ENCODE measurements around the gene RGPD6.
"Not testable (repeated sequence)": the region's sequence is repeated elsewhere in the genome, so short reads cannot be mapped to it uniquely, and the experiment has no call there.

Gene RGPD6

DNA sequence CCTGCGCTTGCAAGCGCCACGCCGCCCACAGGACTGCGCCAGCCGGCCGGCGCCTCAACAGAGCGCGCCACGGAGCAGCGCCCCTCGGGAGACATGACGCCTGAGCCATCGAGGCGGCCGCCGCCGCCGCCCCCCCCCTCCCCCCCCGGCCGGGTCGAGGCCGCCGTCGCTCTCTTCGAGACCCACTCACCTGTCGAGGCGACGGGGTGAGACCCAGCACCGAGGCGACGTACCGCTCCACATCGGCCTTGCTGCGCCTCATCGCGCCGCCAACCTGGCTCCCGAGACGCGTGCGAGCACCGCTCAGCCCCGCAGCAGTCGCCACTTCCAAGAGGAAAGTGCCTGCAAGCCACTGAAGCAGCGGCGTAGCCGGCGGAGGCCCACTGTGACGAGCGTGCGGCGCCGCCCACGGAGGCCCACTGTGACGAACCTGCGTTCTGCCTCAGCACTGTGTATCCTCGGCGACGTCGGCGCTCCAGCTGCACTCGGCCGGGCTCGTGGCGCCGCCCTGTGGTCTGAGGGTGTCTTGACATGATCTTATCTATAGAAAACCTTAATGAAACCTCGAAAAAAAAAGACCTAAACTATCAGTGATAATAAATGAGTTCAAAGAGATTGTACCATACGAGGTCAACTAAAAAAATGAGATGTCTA, at the start of gene RGPD6:
Gene RGPD6, minus strand, starts transcription at position 460 of the 654 bp plus-strand sequence. Its CDS starts 198 bp downstream, at position 262.
- H3K9ac ChIP-seq (ENCODE audit: low read length); H3K79me2 ChIP-seq (ENCODE audit: low read length); H3K36me3 ChIP-seq (replicated peaks; ENCODE audit: low read depth, low read length); H3K4me1 ChIP-seq (ENCODE audit: low read length); H4K20me1 ChIP-seq (ENCODE audit: insufficient read depth, low read length); H3K27ac ChIP-seq (ENCODE audit: low read length); H3K4me3 ChIP-seq (ENCODE audit: low read length); H2AFZ ChIP-seq (ENCODE audit: low read depth, low read length); H3K27me3 ChIP-seq (ENCODE audit: low read depth, low read length); H3K9me3 ChIP-seq (ENCODE audit: insufficient read depth, low read length); H3K4me2 ChIP-seq (ENCODE audit: low read length): not testable (repeated sequence)

DNA sequence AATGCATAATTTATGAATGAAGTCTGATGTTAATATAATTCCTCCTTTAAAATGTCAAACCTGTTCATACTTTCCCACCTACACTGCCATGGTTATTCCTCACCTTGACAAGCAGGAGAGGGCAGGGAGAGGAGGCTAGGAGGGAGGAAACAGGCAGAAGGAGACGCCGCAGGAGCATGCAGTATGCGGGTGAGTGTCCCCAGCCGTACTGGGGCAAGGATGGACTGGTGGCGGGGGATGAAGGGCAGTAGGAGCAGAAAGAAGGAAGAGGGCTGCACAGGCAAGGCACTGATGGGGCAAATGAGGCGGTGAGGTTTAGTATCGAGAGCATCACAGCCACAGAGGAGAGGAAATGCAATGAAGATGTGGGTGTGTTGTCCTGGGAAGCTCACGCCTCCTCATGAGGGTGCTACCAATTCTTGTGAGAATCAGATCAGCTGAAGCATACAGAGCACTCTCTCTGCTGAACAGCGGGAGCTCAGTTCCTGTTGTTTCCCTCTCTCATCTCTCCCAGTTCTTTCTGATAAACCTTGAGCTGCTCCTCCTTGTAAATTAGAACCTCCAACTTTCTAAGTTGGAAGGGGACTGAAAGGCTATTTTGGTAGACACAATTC, 42.4 kb upstream of the RGPD6 start:
- H3K79me2 ChIP-seq (ENCODE audit: low read length); H3K27me3 ChIP-seq (ENCODE audit: low read depth, low read length); H3K9ac ChIP-seq (ENCODE audit: low read length); H4K20me1 ChIP-seq (ENCODE audit: insufficient read depth, low read length); H2AFZ ChIP-seq (ENCODE audit: low read depth, low read length); H3K4me1 ChIP-seq (ENCODE audit: low read length); H3K9me3 ChIP-seq (ENCODE audit: insufficient read depth, low read length); H3K27ac ChIP-seq (ENCODE audit: low read length); H3K4me3 ChIP-seq (ENCODE audit: low read length); H3K4me2 ChIP-seq (ENCODE audit: low read length); H3K36me3 ChIP-seq (replicated peaks; ENCODE audit: low read depth, low read length): not testable (repeated sequence)

DNA sequence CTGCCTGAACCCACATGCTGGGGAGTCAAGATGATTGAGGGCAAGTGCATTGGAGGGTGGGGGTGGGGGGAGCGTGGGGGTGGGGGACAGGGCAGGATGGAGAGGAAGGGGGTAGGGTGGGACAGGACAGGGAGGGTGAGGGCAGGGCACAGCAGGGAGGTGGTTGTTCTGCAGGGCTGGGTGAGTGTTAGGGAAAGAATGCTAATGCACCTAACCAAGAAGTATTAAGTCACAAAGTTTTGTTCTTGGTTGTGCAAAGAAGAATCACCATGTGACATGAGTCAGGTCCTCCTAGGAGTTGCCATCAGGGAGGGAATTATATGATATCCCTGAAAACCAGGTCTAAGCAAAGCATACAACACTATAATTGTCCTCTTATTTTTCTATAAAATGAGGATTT, 36.9 kb upstream of the RGPD6 start:
- not testable (repeated sequence) for H3K4me1 ChIP-seq (ENCODE audit: low read length); H3K36me3 ChIP-seq (replicated peaks; ENCODE audit: low read depth, low read length); H3K4me2 ChIP-seq (ENCODE audit: low read length); H3K4me3 ChIP-seq (ENCODE audit: low read length); H3K9ac ChIP-seq (ENCODE audit: low read length); H3K27ac ChIP-seq (ENCODE audit: low read length); H3K27me3 ChIP-seq (ENCODE audit: low read depth, low read length); H3K79me2 ChIP-seq (ENCODE audit: low read length); H2AFZ ChIP-seq (ENCODE audit: low read depth, low read length); H4K20me1 ChIP-seq (ENCODE audit: insufficient read depth, low read length); H3K9me3 ChIP-seq (ENCODE audit: insufficient read depth, low read length)

DNA sequence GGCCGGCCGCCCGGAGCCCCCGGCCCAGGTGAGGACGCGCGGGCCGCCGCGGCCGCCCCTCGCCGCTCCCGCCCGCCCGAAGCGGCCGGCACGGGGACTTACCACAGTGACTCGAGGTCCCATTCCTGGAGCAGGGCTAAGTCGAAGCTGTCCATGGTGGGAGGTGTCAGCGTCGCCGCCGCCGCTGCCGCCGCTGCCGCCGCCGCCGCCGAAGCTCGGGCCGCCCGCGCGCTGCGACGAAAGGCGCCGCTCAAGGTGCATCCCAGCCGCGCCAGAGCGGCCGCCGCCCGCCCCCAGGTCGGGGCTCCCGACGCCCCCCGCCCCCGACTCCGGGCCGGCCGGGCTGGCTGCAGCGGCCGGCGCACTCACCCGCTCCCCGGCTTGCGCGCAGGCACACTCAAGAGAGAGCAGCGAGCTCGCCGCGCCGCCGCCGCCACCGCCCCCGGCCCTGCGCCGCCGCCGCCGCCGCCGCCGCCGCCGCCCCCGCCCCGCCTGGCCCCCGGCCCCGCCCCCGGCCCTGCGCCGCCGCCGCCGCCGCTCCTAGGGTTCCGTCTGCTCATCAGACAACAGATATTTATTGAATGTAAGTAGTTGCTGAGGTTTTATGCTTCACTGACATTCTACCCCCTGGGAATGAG, 33.7 kb upstream of the RGPD6 start:
- H3K9me3 ChIP-seq (ENCODE audit: insufficient read depth, low read length); H4K20me1 ChIP-seq (ENCODE audit: insufficient read depth, low read length); H3K4me3 ChIP-seq (ENCODE audit: low read length); H3K27me3 ChIP-seq (ENCODE audit: low read depth, low read length); H3K4me2 ChIP-seq (ENCODE audit: low read length); H3K79me2 ChIP-seq (ENCODE audit: low read length); H3K36me3 ChIP-seq (replicated peaks; ENCODE audit: low read depth, low read length); H2AFZ ChIP-seq (ENCODE audit: low read depth, low read length); H3K4me1 ChIP-seq (ENCODE audit: low read length); H3K27ac ChIP-seq (ENCODE audit: low read length); H3K9ac ChIP-seq (ENCODE audit: low read length): not testable (repeated sequence)

DNA sequence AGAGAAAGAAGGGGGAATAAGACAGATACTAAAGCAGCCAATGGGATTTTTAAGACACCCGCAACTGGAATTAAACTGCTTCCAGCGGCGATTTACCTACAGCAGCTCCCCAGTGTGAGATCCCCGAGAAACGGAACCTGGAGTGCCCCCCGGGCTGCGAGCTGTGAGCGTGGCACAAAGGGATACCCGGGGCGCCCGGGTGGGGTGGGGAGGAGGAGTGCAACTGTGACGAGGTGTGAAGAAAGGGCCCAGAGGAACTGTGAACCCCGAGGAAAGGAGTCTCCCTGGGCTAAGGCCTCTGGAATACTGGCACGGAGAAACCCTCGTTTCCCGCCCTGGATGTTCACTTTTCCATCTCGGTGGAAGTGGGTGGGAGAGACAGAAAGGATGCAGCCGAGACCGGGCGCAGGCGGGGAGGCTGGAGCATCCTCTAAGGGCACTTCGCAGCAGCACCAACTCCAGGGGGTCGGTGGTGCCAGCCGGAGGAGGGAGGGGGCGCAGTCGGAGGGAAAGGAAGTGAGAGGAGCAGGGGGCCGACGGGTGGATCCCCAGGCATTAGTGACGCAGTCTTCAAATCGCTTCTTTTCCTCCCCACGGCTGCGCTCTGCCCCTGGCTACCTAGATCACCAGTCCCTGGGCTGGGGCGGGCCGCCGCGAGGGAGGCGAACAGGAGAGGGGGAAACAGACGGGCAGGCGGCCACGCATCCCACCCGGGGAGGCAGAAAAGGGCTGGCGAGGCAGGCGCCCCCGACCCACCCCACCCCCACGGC, 33.0 kb upstream of the RGPD6 start:
- H3K4me1 ChIP-seq (ENCODE audit: low read length); H3K79me2 ChIP-seq (ENCODE audit: low read length); H2AFZ ChIP-seq (ENCODE audit: low read depth, low read length); H4K20me1 ChIP-seq (ENCODE audit: insufficient read depth, low read length); H3K27me3 ChIP-seq (ENCODE audit: low read depth, low read length); H3K9me3 ChIP-seq (ENCODE audit: insufficient read depth, low read length); H3K27ac ChIP-seq (ENCODE audit: low read length); H3K36me3 ChIP-seq (replicated peaks; ENCODE audit: low read depth, low read length); H3K4me3 ChIP-seq (ENCODE audit: low read length); H3K9ac ChIP-seq (ENCODE audit: low read length): not testable (repeated sequence)
- peak overlapping the region; percentile 39; the same call in 1 of the 2 replicates for H3K4me2 ChIP-seq (ENCODE audit: low read length)

DNA sequence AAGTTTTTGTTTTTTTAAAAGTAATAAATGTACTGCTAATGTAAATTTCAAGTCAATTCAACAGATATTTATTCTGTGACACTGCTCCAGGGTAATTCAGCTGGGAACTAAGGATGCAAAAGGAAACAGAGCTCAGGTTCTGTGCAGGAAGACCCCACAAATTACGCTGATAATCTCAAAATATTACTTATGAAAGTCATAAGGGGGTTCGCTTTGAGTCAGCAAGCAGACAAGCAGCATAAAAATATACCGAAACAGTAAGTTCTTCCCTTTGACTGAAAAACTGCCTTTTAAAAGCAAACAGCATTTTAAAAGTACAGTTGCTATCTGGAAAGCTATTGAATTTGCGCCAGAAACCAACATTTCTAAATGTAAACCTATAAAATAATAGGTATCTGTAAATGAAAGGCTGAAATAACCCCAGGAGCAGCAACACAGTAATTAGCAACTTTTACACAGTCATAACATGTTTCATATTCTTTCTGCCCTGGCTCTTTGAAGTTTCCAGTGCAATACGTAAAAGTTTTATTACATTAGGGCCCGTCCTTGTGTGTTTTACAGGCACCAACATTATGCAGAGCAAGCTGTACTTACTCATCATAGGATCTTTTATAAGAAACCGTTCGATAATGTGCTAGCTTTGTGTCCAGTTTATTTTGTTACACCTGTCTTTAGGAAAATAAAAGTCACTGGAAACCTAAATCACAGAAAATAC, 31.9 kb upstream of the RGPD6 start:
- not testable (repeated sequence) for H3K27ac ChIP-seq (ENCODE audit: low read length); H4K20me1 ChIP-seq (ENCODE audit: insufficient read depth, low read length); H3K9ac ChIP-seq (ENCODE audit: low read length); H3K4me3 ChIP-seq (ENCODE audit: low read length); H3K79me2 ChIP-seq (ENCODE audit: low read length); H3K27me3 ChIP-seq (ENCODE audit: low read depth, low read length); H2AFZ ChIP-seq (ENCODE audit: low read depth, low read length); H3K9me3 ChIP-seq (ENCODE audit: insufficient read depth, low read length); H3K4me1 ChIP-seq (ENCODE audit: low read length); H3K36me3 ChIP-seq (replicated peaks; ENCODE audit: low read depth, low read length); H3K4me2 ChIP-seq (ENCODE audit: low read length)

DNA sequence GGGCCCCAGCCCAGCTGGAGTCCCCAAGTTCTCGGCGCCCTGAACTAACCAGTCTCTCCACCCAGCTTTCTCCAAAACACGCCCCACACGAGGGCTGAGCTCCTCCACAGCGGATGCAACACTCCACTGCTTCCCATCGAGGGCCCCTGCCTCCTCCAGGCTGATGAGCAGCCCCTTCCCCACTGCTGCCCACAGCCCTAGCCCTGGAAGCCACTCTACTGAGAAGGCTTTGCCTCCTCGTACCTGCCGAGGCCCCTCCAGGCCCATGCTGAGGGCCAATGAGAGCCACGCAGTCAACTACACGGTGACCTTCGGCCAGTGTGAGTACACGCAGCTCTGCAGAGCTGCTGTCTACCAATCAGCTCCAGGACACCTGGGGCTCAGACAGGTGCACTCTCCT, 28.0 kb upstream of the RGPD6 start:
- H3K4me1 ChIP-seq (ENCODE audit: low read length); H3K4me3 ChIP-seq (ENCODE audit: low read length); H3K27me3 ChIP-seq (ENCODE audit: low read depth, low read length); H4K20me1 ChIP-seq (ENCODE audit: insufficient read depth, low read length); H3K27ac ChIP-seq (ENCODE audit: low read length); H3K4me2 ChIP-seq (ENCODE audit: low read length); H3K79me2 ChIP-seq (ENCODE audit: low read length); H3K36me3 ChIP-seq (replicated peaks; ENCODE audit: low read depth, low read length); H2AFZ ChIP-seq (ENCODE audit: low read depth, low read length); H3K9me3 ChIP-seq (ENCODE audit: insufficient read depth, low read length); H3K9ac ChIP-seq (ENCODE audit: low read length): not testable (repeated sequence)

DNA sequence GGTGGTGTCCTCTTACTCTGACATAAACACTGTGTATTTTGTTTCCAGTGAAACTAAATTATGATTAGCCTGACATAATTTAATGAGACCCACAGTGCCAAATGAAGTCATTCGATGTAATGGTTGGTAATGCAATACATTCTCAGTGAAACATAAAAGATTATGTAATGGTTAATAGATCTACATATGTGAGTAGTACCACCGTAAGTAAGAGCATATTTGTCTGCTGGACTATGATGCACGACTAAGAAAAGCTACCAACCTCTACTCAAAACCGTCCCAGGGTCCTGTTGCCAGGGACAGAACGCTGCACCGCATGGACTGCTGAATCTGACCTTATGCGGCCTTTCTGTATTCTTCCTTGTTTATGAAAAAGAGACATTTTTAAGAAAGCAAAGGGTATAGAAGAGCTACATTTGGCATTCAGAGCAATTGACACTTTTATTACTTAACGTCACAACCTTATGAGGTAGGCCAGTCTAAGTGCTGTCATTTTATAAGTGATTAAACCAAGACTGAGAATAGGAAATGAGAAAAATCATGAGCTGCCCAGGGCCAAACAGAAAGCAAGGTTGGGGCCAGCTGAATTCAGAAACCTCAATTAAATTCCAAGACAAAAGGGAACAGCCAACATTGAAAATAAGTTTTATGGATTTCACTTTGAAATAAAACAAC, 27.0 kb upstream of the RGPD6 start:
- H3K27me3 ChIP-seq (ENCODE audit: low read depth, low read length); H2AFZ ChIP-seq (ENCODE audit: low read depth, low read length); H3K4me1 ChIP-seq (ENCODE audit: low read length); H3K9ac ChIP-seq (ENCODE audit: low read length); H3K4me3 ChIP-seq (ENCODE audit: low read length); H3K36me3 ChIP-seq (replicated peaks; ENCODE audit: low read depth, low read length); H3K79me2 ChIP-seq (ENCODE audit: low read length); H4K20me1 ChIP-seq (ENCODE audit: insufficient read depth, low read length); H3K4me2 ChIP-seq (ENCODE audit: low read length); H3K27ac ChIP-seq (ENCODE audit: low read length); H3K9me3 ChIP-seq (ENCODE audit: insufficient read depth, low read length): not testable (repeated sequence)

DNA sequence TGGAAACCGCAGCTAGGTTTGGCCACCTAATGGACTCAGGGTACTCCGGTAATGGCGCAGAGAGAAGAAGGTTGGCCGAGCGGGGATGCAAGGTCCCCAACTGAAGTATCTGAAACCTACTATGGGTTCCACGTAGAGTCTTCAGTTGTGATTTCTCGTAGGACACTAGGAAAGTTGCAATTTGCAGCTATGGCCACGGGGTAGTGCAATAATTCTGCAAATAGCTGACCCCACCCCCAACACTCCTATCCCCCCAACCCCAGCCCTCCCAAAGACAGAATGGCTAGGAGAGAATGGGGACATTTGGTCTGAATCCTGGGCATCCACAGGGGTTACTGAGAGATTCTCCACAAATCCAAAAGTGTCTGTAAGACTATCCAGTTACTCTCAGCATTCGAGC, 25.1 kb upstream of the RGPD6 start:
- H3K4me2 ChIP-seq (ENCODE audit: low read length); H3K36me3 ChIP-seq (replicated peaks; ENCODE audit: low read depth, low read length); H3K9me3 ChIP-seq (ENCODE audit: insufficient read depth, low read length); H3K79me2 ChIP-seq (ENCODE audit: low read length); H4K20me1 ChIP-seq (ENCODE audit: insufficient read depth, low read length); H3K9ac ChIP-seq (ENCODE audit: low read length); H3K4me1 ChIP-seq (ENCODE audit: low read length); H3K27ac ChIP-seq (ENCODE audit: low read length); H2AFZ ChIP-seq (ENCODE audit: low read depth, low read length); H3K4me3 ChIP-seq (ENCODE audit: low read length); H3K27me3 ChIP-seq (ENCODE audit: low read depth, low read length): not testable (repeated sequence)
